HUES48 (cell line): ENCODE data around the gene FSTL1.

Source experiments
- H3K27ac ChIP-seq: one replicate; pipeline ENCODE4 v1.7.0; 2013; ENCODE audit warnings: low read depth, low read length, inconsistent platforms
- H3K27me3 ChIP-seq: 2 replicates; pipeline ENCODE4 v1.6.1; 2013; ENCODE audit warnings: mild to moderate bottlenecking, low read length; ENCODE audit not compliant: control insufficient read depth, insufficient read depth
- H3K36me3 ChIP-seq: 2 replicates; pipeline ENCODE4 v1.6.1; 2013; ENCODE audit warnings: low read length; ENCODE audit not compliant: control insufficient read depth, insufficient read depth
- H3K4me1 ChIP-seq: 2 replicates; pipeline ENCODE4 v1.6.1; 2013; ENCODE audit warnings: mild to moderate bottlenecking, low read length; ENCODE audit not compliant: control insufficient read depth, insufficient read depth
- H3K4me3 ChIP-seq: 2 replicates; pipeline ENCODE4 v1.5.1; 2013; ENCODE audit warnings: mild to moderate bottlenecking, low read depth, low read length
- H3K9ac ChIP-seq: 2 replicates; pipeline ENCODE4 v1.6.1; 2013; ENCODE audit warnings: mild to moderate bottlenecking, low read depth, low read length, moderate library complexity
- H3K9me3 ChIP-seq: 2 replicates; pipeline ENCODE4 v1.6.1; 2013; ENCODE audit warnings: low read length; ENCODE audit not compliant: control insufficient read depth, insufficient read depth

Gene FSTL1

GRCh38 chr3:120450600-120451271 lies at the start of gene FSTL1:
TSS of gene FSTL1 (minus strand) at chr3:120450992. CDS start at chr3:120450746, 246 bp downstream.
- peak within 1 kb of the TSS; percentile 68 for H3K27ac ChIP-seq
- peak within 1 kb of the TSS; percentile 91 for H3K9ac ChIP-seq
- H3K9me3 ChIP-seq = no peaks in the 10 kb centered on the region
- H3K27me3 ChIP-seq = peaks cover 3% of the 10 kb centered on the region; the same call in 1 of the 2 replicates
- peaks cover 21% of the 10 kb centered on the region for H3K36me3 ChIP-seq
- peak within 1 kb of the TSS; percentile 93 for H3K4me3 ChIP-seq
- peaks cover 30% of the 10 kb centered on the region for H3K4me1 ChIP-seq

DNA sequence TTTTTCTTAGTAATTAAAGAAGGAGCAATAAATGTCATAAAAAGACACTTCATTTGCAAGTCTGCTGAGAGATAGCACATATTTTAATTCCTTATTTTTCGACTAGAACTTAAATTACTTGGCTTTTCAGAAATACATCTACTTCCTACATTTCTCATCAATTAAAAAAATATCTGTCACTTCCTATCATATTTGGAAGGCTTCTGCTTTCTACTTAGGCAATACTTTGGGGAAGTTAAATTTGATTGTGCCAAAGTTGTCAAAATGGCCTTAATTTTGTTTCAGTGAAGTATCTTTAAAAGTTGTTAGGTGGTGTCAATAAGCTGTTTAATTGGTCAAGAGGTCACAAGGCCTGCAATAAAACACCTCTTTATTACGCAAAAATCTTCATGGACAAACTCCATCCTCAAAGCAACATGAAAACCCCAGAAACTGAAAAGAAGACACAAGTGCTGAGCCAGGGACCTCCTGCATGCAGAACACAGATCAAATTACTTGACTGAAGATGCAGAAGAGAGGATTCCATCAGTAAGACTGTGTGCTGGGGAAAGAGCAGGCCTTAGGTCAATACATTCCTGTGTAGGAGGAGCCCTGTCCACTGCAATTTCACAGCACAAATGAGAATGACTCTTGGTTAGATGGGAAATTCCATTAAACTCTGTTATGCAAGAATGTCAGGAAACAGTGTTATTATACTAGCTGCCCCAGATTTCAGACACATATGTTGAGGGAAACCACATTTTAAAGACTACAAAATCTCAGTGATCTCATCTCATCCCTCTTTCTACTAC lies 48.0 kb upstream of the FSTL1 start:
- Histone ChIP-seq H3K4me3 (no peak overlapping the region), H3K27me3 (no peaks in the 10 kb centered on the region), H3K9ac (no peak overlapping the region), H3K27ac (peak overlapping the region; percentile 56), H3K4me1 (peaks cover 36% of the 10 kb centered on the region), H3K9me3 (peaks cover 15% of the 10 kb centered on the region; the same call in 1 of the 2 replicates), H3K36me3 (no peaks in the 10 kb centered on the region)

- no peak overlapping the region for H3K4me3 ChIP-seq
- H3K36me3 ChIP-seq = no peaks in the 10 kb centered on the region
- no peaks in the 10 kb centered on the region for H3K27me3 ChIP-seq
- H3K9ac ChIP-seq = no peak overlapping the region
- peak overlapping the region; percentile 23 for H3K27ac ChIP-seq
- peaks cover 15% of the 10 kb centered on the region; the same call in 1 of the 2 replicates for H3K9me3 ChIP-seq
- H3K4me1 ChIP-seq = peaks cover 26% of the 10 kb centered on the region
These were observed 47.0 kb upstream of the FSTL1 start for GRCh38 chr3:120497818-120498217.

- Histone ChIP-seq H3K9me3 (peaks cover 15% of the 10 kb centered on the region; the same call in 1 of the 2 replicates), H3K4me3 (no peak overlapping the region), H3K9ac (no peak overlapping the region)
These were observed 46.5 kb upstream of the FSTL1 start for GRCh38 chr3:120497336-120497735.

GRCh38 chr3:120496278-120497002 lies 45.6 kb upstream of the FSTL1 start:
- no peaks in the 10 kb centered on the region for H3K27me3 ChIP-seq
- no peak overlapping the region for H3K4me3 ChIP-seq
- H3K9me3 ChIP-seq = peaks cover 15% of the 10 kb centered on the region; the same call in 1 of the 2 replicates
- H3K9ac ChIP-seq = no peak overlapping the region
- H3K36me3 ChIP-seq = no peaks in the 10 kb centered on the region
- H3K27ac ChIP-seq = no peak overlapping the region
- peaks cover 26% of the 10 kb centered on the region for H3K4me1 ChIP-seq

More at GRCh38 chr3:120497336-120497735, 46.5 kb upstream of the FSTL1 start:
- Histone ChIP-seq H3K27ac (peak overlapping the region; percentile 1), H3K36me3 (no peaks in the 10 kb centered on the region), H3K27me3 (no peaks in the 10 kb centered on the region), H3K4me1 (peaks cover 26% of the 10 kb centered on the region)

GRCh38 chr3:120495809-120496208 lies 45.0 kb upstream of the FSTL1 start:
- no peak overlapping the region for H3K27ac ChIP-seq

DNA sequence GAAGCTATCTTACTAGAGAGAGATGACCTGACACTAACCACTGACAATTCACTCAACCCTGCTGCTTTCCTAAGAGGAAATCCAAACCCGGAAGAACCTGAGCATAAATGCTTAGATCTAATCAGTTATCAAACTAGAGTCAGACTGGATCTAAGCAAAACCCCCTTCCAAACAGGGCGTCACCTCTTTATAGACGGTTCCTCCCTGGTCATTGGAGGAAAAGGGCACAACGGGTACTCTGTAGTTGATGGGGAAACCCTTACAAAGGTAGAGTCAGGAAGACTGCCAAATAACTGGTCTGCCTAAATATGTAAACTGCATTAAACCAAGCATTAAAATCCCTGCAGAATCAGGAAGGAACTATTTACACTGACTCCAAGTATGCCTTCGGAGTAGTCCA lies 41.3 kb upstream of the FSTL1 start:
- H3K27ac ChIP-seq = no peak overlapping the region
- H3K4me1 ChIP-seq = peaks cover 6% of the 10 kb centered on the region; the same call in 1 of the 2 replicates
- H3K27me3 ChIP-seq = no peaks in the 10 kb centered on the region
- H3K9me3 ChIP-seq = peaks cover 15% of the 10 kb centered on the region; the same call in 1 of the 2 replicates
- H3K9ac ChIP-seq = no peak overlapping the region
- H3K4me3 ChIP-seq = no peak overlapping the region
- H3K36me3 ChIP-seq = no peaks in the 10 kb centered on the region

More at GRCh38 chr3:120495809-120496208, 45.0 kb upstream of the FSTL1 start:
- no peaks in the 10 kb centered on the region for H3K27me3 ChIP-seq
- H3K36me3 ChIP-seq = no peaks in the 10 kb centered on the region
- peaks cover 26% of the 10 kb centered on the region for H3K4me1 ChIP-seq
- H3K9me3 ChIP-seq = peaks cover 15% of the 10 kb centered on the region; the same call in 1 of the 2 replicates
- H3K9ac ChIP-seq = no peak overlapping the region
- H3K4me3 ChIP-seq = no peak overlapping the region

DNA sequence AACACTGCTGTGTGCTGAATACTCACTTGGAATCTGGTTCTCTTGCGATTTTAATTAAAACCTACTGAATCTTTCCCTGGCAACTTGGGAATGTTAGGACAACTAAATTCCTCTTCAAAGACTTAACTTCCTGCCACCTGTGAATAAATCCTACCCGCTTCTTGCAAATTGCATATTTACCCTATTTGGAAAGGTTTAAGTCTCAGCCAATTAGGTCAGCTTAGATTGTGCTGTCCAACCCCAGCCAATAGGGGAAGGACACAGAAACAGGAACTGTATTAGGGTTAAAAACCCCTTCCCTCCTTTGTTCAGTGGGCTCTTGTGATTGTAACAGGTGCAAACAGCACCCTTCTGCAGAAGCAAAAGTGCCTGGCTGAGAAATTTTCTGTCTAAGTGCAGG lies 38.6 kb upstream of the FSTL1 start:
- Histone ChIP-seq H3K9me3 (no peaks in the 10 kb centered on the region), H3K27ac (no peak overlapping the region), H3K4me3 (no peak overlapping the region), H3K36me3 (no peaks in the 10 kb centered on the region), H3K9ac (no peak overlapping the region), H3K4me1 (0 out of 2 replicates have a peak, but pooled peaks cover 4% of the 10 kb centered on the region), H3K27me3 (no peaks in the 10 kb centered on the region)

GRCh38 chr3:120488296-120488695 lies 37.5 kb upstream of the FSTL1 start:
- no peaks in the 10 kb centered on the region for H3K9me3 ChIP-seq
- H3K36me3 ChIP-seq = no peaks in the 10 kb centered on the region
- H3K4me1 ChIP-seq = 0 out of 2 replicates have a peak, but pooled peaks cover 4% of the 10 kb centered on the region
- H3K27ac ChIP-seq = no peak overlapping the region
- H3K9ac ChIP-seq = no peak overlapping the region
- H3K4me3 ChIP-seq = no peak overlapping the region
- no peaks in the 10 kb centered on the region for H3K27me3 ChIP-seq

DNA sequence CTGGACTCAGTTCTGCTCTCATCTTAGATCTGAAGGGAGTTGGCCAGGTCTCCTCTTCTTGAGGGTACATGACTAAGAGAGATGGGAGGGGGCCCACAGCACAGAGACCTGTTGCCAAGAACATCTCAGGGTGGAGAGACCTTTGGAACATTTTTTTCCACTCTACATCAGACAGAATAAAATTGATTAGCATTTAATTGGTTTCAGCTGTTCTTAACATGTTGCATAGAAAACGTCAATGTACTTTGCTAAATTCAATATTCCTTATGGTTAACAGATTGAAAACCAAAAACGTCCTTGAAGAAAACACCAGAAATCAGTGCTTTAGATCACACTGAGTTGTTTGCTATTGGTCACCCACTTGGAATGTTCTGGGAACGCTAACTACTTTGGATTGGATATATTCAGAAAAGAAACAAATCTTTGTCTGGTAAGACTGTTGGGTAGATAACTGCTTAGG lies 36.4 kb upstream of the FSTL1 start:
- no peak overlapping the region for H3K9ac ChIP-seq
- no peak overlapping the region for H3K4me3 ChIP-seq
- no peaks in the 10 kb centered on the region for H3K9me3 ChIP-seq
- H3K4me1 ChIP-seq = 0 out of 2 replicates have a peak, but pooled peaks cover 4% of the 10 kb centered on the region
- H3K27ac ChIP-seq = no peak overlapping the region
- no peaks in the 10 kb centered on the region for H3K36me3 ChIP-seq
- H3K27me3 ChIP-seq = no peaks in the 10 kb centered on the region
